GM21737 (cell line): ENCODE results near the gene PYHIN1.
A peak's percentile ranks its signal among the peaks of the same experiment; 100 is the strongest.
"Not testable (repeated sequence)": the region's sequence is repeated elsewhere in the genome, so short reads cannot be mapped to it uniquely, and the experiment has no call there.

Source experiments
- ATAC-seq: cut with Tn5 transposase; IDR thresholded peaks from one replicate; pipeline ENCODE4 v1.9.1; 2021; ENCODE audit warnings: mild to moderate bottlenecking, moderate library complexity; ENCODE audit not compliant: unreplicated experiment

Gene PYHIN1

GRCh38 chr1:158978730-158979129 is 47.4 kb downstream of the PYHIN1 start:
- ATAC-seq = no peak

DNA sequence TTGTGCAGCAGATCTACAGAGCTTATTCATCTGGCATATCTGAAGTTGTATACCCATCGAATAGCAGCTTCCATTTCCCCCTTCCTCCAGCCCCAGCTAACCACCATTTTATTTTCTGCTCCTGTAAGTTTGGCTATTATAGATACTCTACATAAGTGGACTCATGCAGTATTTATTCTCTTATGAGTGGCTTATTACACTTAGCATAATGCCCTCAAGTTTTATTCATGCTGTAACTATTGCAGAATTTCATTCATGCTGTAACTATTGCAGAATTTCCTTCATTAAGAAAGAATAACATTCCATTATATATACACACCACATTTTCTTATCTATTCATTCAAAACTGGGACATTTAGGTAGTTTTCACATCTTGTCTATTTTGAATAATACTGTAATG is 47.9 kb downstream of the PYHIN1 start:
- no peak for ATAC-seq

- ATAC-seq = no peak
Measured at GRCh38 chr1:158983235-158983634, 51.9 kb downstream of the PYHIN1 start.

DNA sequence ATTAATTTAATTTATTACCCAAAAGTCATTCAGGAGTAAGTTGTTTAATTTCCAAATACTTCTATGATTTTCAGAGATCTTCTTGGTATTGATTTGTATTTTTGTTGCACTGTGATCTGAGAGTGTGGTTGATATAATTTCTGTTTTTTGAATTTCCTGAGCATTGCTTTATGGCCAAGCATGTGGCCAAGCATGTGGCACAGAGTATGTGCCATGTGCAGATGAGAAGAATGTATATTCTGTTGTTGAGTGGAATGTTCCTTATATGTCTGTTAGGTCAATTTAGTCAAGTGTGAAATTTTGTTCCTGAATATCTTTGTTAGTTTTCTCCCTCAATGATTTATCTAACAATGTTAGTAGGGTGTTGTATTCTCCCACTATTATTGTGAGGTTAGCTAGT is 53.0 kb downstream of the PYHIN1 start:
- ATAC-seq = no peak

DNA sequence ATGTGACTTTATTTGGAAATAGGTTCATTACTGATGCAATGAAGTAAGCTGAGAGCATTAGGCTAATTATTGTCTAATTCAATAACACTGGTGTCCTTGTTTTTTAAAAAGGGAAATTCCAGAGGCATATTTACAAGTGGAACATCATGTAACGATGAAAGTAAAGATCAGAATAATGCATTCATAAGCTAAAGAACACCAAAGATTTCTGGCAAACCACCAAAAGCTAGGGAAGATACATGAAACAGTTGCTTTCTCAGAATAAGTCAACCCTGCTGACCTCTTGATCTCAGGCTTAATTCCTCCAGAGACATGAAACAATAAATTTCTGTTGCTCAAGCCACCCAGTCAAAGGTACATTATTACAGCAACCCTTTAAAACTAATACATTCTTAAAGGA is 58.1 kb downstream of the PYHIN1 start:
- no peak for ATAC-seq

DNA sequence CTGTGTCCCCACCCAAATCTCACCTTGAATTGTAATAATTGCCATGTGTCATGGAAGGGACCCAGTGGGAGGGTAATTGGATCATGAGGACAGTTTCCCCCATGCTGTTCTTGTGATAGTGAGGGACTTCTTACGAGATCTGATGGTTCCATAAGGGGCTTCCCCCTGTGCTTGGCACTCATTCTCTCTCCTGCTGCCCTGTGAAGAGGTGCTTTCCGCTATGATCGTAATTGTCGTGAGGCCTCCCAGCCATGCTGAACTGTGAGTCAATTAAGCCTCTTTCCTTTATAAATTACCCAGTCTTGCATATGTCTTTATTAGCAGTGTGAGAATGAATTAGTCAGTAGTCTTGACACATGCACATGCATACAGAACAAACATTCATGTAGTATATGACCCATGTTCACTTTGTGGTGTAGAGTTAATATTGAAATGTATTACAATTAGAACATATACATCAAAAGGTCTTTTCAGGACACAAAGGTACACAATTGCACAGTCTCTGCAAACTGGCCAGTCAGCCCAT is 61.5 kb downstream of the PYHIN1 start:
- ATAC-seq = no peak

- ATAC-seq = no peak
Measured at GRCh38 chr1:158996998-158997397, 65.6 kb downstream of the PYHIN1 start.

GRCh38 chr1:158998037-158998780 is 66.9 kb downstream of the PYHIN1 start:
- no peak for ATAC-seq

DNA sequence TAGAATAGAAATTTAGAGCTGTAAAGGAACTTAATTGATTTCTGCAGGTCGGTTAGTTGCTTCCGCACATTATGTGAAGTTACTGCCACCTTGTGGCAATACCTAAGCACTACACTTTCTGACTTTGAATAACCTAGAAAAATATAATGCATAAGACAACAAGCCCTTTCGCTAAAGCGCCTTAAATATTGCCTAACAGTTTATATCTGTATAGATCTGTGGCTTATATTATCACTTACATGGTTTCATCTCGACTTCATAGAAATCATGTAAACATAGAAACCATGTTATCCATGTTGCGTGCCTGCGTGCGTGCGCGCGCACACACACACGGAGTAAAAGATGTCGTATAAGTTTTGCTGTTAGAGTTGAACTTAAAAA is 67.4 kb downstream of the PYHIN1 start:
- no peak for ATAC-seq

GRCh38 chr1:158999316-159000069 is 68.1 kb downstream of the PYHIN1 start:
- ATAC-seq = no peak

DNA sequence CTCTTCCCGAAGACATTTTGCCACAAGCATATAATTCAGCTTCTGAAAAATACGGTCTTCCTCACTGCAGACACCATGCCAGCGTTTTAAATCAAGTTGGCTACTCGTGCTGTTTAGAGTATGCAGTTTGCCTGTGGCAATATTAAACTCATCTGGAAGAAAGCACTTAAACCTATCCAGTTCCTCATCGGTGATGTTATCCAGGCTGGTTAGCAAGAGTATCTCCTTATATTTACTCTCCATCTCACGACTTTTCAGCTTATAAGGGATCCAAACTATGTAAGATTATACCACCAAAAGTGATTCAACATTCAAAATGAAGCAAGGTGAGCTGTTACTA is 68.7 kb downstream of the PYHIN1 start:
- ATAC-seq = no peak

DNA sequence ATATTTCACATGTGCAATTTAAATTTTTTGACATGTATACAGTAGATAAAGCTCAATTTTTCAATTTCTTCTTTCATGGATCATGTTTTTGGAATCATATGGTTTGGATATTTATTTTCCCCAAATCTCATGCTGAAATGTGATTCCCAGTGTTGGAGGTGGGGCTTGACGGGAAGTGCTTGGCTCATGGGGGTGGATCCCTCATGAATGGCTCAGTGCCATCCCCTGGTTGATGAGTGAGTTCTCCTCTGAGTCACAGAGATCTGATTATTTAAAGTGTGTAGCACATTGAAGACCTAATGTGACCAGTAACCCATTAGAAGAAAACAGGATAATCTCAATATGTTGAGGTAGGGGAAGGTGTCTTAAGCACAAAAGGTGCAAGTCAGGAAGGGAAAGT is 69.3 kb downstream of the PYHIN1 start:
- no peak for ATAC-seq

DNA sequence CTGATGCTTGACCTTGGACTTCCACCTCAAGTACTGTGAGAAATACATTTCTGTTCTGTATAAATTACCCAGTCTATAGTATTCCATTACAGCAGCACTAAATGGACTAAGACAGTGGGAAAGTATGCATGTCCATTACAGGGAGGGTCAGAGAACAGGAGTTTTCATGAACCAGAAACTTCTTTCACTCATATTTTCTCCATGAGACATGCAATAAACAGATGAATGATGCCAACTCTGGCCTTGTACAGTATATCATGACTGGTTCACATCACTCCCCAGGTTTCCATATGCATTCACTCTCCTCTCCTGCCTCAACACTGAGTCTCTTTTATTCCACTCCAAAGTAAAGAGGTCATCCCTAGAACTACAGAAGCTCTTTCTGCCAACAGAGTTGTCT is 73.8 kb downstream of the PYHIN1 start:
- no peak for ATAC-seq

DNA sequence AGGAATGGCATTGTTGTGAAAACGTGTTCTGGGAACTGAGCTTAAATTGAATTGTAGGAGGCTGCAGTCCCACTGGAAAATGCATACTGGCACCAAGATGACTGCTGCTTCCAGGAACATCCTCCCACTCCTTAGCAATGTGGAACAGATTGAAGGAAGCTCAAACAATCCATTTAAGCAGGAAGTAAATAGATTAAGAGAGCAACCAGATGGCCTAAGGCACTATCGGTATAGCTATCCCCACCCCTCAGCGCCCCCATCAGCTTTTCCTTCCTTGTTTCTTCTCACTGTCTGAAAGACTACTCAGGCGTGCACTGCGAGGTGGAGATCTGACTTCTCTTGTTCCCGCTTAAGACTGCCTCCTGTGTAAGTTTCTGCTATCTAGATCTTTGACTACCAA is 74.3 kb downstream of the PYHIN1 start:
- ATAC-seq = no peak

GRCh38 chr1:159006210-159006807 is 75.0 kb downstream of the PYHIN1 start:
- not testable (repeated sequence) for ATAC-seq

- ATAC-seq = no peak
Measured at GRCh38 chr1:159007726-159008125, 76.4 kb downstream of the PYHIN1 start.

DNA sequence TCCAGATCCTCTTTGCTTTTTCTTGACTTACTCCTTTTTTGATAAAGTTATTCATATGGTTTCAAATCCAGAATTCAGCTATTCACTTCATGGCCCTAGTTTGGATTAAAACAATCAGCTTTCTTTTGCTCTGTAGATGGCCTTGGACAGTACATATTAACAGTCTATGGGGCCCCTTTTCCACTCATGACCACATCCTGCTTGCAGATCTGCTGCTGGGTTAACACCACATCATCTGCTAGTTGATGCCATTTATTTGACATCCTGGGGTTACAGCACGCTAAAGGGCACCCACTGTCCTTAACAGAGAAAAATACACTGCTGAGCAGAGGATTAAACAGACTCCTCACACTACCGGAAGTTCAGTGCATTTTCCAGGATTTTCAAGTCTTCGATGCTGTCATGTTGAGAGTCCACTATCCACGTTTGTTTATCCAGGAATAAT is 77.4 kb downstream of the PYHIN1 start:
- peak; percentile 68 for ATAC-seq

DNA sequence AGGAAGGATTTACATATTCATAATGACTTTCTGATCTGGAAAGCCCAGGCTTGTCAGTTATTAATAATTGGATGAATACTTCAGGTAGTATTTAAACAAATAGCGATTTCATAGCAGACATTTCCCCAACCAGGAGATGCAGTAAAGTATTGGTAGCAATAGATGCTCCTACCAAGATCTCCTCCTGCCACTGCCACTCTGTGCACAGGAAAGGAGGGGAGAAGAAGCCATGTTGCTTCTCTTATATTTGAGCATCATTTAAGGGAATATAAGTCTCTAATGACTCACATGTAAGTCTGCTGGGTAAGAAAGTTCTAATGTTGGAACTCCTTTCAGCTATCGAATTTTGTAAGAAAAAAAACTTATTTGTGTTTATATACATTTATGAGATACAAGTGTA is 77.9 kb downstream of the PYHIN1 start:
- no peak for ATAC-seq

DNA sequence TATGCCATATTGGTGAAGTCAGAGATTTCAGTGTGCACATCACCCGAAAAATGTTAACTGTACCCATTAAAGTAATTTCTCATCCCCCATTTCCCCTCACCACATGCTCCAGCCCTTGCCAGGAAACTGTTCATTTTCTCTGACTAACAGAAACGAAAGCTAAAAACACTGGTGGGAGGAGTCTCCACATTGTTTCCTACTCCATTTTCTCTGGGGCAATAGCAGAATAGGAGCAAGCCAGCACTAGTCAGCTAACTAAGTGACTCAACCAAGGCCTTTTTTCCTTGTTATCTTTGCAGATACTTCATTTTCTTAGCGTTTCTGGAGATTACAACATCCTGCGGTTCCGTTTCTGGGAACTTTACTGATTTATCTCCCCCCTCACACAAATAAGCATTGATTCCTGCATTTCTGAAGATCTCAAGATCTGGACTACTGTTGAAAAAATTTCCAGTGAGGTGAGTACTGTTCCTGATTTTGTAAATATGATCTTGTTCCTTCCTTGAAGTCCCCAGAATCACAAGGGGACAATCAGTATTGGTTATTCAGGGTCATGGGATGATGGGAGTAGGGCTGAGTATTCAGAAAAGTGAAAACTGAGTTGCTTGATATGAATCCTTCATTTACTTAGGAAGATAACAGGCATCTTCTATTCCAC is 78.5 kb downstream of the PYHIN1 start, which contains the start of gene IFI16:
Gene IFI16 (plus strand): TSS at position 204 of the 658 bp plus-strand sequence. CDS start 4,774 bp downstream, outside the sequence.
- peak; percentile 49 for ATAC-seq

- no peak for ATAC-seq
Measured at GRCh38 chr1:159010391-159010790, 79.0 kb downstream of the PYHIN1 start.

- ATAC-seq = not testable (repeated sequence)
Measured at GRCh38 chr1:159011001-159011400, 79.6 kb downstream of the PYHIN1 start.
